ENCODE results near the gene NFATC1.

The NFATC1 gene

GRCh38 chr18:79511271-79511670 is 115.5 kb downstream of the NFATC1 start:
- Histone ChIP-seq H3K4me2 (ENCODE audit: low read length) (no peak overlapping the region), H3K27ac (ENCODE audit: low read depth, low read length) (no peak overlapping the region), H3K27me3 (ENCODE audit: control insufficient read depth, low read length) (no peaks in the 10 kb centered on the region), H3K4me3 (ENCODE audit: low read length) (no peak overlapping the region), H3K9me3 (ENCODE audit: control insufficient read depth, insufficient read depth, low read length) (no peaks in the 10 kb centered on the region), H4K20me1 (ENCODE audit: control insufficient read depth, insufficient read depth, low read depth, low read length) (no peaks in the 10 kb centered on the region), H3K79me2 (ENCODE audit: control insufficient read depth, low read length) (no peaks in the 10 kb centered on the region), H3K4me1 (ENCODE audit: control insufficient read depth, low read length) (peaks cover 34% of the 10 kb centered on the region), H3K9me2 (replicated peaks; ENCODE audit: control insufficient read depth, low read length) (no peaks in the 10 kb centered on the region), H3K36me3 (ENCODE audit: control insufficient read depth, low read length) (no peaks in the 10 kb centered on the region), H3F3A (ENCODE audit: control insufficient read depth, insufficient read depth) (no peaks in the 10 kb centered on the region)
- TF ChIP-seq CTCF (IDR thresholded peaks at IDR 0.05; ENCODE audit: low read depth, low read length, poor library complexity, severe bottlenecking) (no peak), EZH2phosphoT487 (IDR thresholded peaks at IDR 0.05; ENCODE audit: borderline replicate concordance, low read length) (no peak)

- Histone ChIP-seq H3K9me2 (replicated peaks; ENCODE audit: control insufficient read depth, low read length) (no peaks in the 10 kb centered on the region), H3F3A (ENCODE audit: control insufficient read depth, insufficient read depth) (peaks cover 2% of the 10 kb centered on the region)
These were observed 116.1 kb downstream of the NFATC1 start for GRCh38 chr18:79511671-79512301.

GRCh38 chr18:79512461-79513380 is 117.0 kb downstream of the NFATC1 start:
- H3K36me3 ChIP-seq (ENCODE audit: control insufficient read depth, low read length): no peaks in the 10 kb centered on the region
- H3K27me3 ChIP-seq (ENCODE audit: control insufficient read depth, low read length): no peaks in the 10 kb centered on the region
- H3K4me1 ChIP-seq (ENCODE audit: control insufficient read depth, low read length): peaks cover 25% of the 10 kb centered on the region
- H3K4me2 ChIP-seq (ENCODE audit: low read length): no peak overlapping the region
- H4K20me1 ChIP-seq (ENCODE audit: control insufficient read depth, insufficient read depth, low read depth, low read length): no peaks in the 10 kb centered on the region
- H3K79me2 ChIP-seq (ENCODE audit: control insufficient read depth, low read length): no peaks in the 10 kb centered on the region
- H3F3A ChIP-seq (ENCODE audit: control insufficient read depth, insufficient read depth): peaks cover 7% of the 10 kb centered on the region
- H3K27ac ChIP-seq (ENCODE audit: low read depth, low read length): no peak overlapping the region
- H3K9me2 ChIP-seq (replicated peaks; ENCODE audit: control insufficient read depth, low read length): no peaks in the 10 kb centered on the region
- H3K4me3 ChIP-seq (ENCODE audit: low read length): no peak overlapping the region
- no peak for TF ChIP-seq CTCF (IDR thresholded peaks at IDR 0.05; ENCODE audit: low read depth, low read length, poor library complexity, severe bottlenecking)
- TF ChIP-seq EZH2phosphoT487 (IDR thresholded peaks at IDR 0.05; ENCODE audit: borderline replicate concordance, low read length): no peak
- no peaks in the 10 kb centered on the region for H3K9me3 ChIP-seq (ENCODE audit: control insufficient read depth, insufficient read depth, low read length)

More at GRCh38 chr18:79511671-79512301, 116.1 kb downstream of the NFATC1 start:
- no peaks in the 10 kb centered on the region for H3K27me3 ChIP-seq (ENCODE audit: control insufficient read depth, low read length)
- no peaks in the 10 kb centered on the region for H3K79me2 ChIP-seq (ENCODE audit: control insufficient read depth, low read length)
- H3K4me1 ChIP-seq (ENCODE audit: control insufficient read depth, low read length): peaks cover 29% of the 10 kb centered on the region
- TF ChIP-seq EZH2phosphoT487 (IDR thresholded peaks at IDR 0.05; ENCODE audit: borderline replicate concordance, low read length) (no peak), CTCF (IDR thresholded peaks at IDR 0.05; ENCODE audit: low read depth, low read length, poor library complexity, severe bottlenecking) (no peak)
- H3K4me2 ChIP-seq (ENCODE audit: low read length): no peak overlapping the region
- no peak overlapping the region for H3K27ac ChIP-seq (ENCODE audit: low read depth, low read length)
- H3K4me3 ChIP-seq (ENCODE audit: low read length): no peak overlapping the region
- no peaks in the 10 kb centered on the region for H3K36me3 ChIP-seq (ENCODE audit: control insufficient read depth, low read length)
- no peaks in the 10 kb centered on the region for H4K20me1 ChIP-seq (ENCODE audit: control insufficient read depth, insufficient read depth, low read depth, low read length)
- H3K9me3 ChIP-seq (ENCODE audit: control insufficient read depth, insufficient read depth, low read length): no peaks in the 10 kb centered on the region
